Mesothelial cell of epicardium (in vitro differentiated cells): ENCODE measurements around the gene TAGAP. TPM values are rescaled to one million over a fixed set of nuclear protein-coding genes. Genes with fewer than 3 reads are reported as not detected.
"Not testable (repeated sequence)": the region's sequence is repeated elsewhere in the genome, so short reads cannot be mapped to it uniquely, and the experiment has no call there.

ENCODE experiments used
- DNase-seq, 2 experiments: peaks; one replicate each; pipeline ENCODE4 v3.0.0; 2021; ENCODE audit warnings: low spot score in 2 of 2; ENCODE audit not compliant: unreplicated experiment in 2 of 2
- H3K27ac Mint-ChIP-seq: 2 replicates; pipeline ENCODE4 v1.8.0; 2021; ENCODE audit warnings: mixed read lengths
- H3K27me3 Mint-ChIP-seq: 2 replicates; pipeline ENCODE4 v1.8.0; 2021; ENCODE audit warnings: low read depth, mixed read lengths
- H3K36me3 Mint-ChIP-seq: 2 replicates; pipeline ENCODE4 v1.8.0; 2021; ENCODE audit warnings: mixed read lengths
- H3K4me1 Mint-ChIP-seq: 2 replicates; pipeline ENCODE4 v1.8.0; 2021; ENCODE audit warnings: mixed read lengths
- H3K4me3 Mint-ChIP-seq: 2 replicates; pipeline ENCODE4 v1.8.0; 2021; ENCODE audit warnings: mild to moderate bottlenecking, moderate library complexity, mixed read lengths
- H3K9me3 Mint-ChIP-seq: 2 replicates; pipeline ENCODE4 v1.8.0; 2021; ENCODE audit warnings: mixed read lengths
- total RNA-seq: library from RNA; stranded (reverse); gene quantifications from 3 replicates; pipeline ENCODE4 v1.2.1, GENCODE V29; 2021
- TF ChIP-seq, protein P1 (sequence below): fragments of 200-600 bp; sonication (generic); IDR thresholded peaks from one replicate; pipeline ENCODE4 v1.5.0; 2021; ENCODE audit warnings: antibody characterized with exemption; ENCODE audit not compliant: unreplicated experiment

The TAGAP gene
- total RNA-seq, 1 donor from 2014 or later = 0.16 TPM

DNA sequence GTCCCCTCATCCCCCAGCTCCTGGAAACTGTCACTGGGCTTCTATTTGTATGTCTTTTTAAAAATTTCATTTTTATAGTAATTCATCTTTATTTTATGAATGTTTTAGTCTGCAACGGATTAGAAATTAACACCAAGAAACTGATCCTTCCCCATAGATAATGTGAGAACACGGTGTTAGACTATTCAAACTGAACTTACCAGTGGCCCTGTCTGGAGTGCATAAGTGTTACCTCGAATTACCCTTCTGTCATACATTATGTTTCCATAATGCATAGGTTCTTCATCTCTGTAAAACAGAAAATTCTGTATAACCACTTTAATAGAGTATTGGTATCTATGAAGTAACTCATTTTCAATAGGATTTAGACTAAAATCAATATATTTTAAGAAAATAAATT lies 51.2 kb downstream of the TAGAP start:
- H3K27me3 Mint-ChIP-seq = no peaks in the 10 kb centered on the region
- no peak for DNase-seq

DNA sequence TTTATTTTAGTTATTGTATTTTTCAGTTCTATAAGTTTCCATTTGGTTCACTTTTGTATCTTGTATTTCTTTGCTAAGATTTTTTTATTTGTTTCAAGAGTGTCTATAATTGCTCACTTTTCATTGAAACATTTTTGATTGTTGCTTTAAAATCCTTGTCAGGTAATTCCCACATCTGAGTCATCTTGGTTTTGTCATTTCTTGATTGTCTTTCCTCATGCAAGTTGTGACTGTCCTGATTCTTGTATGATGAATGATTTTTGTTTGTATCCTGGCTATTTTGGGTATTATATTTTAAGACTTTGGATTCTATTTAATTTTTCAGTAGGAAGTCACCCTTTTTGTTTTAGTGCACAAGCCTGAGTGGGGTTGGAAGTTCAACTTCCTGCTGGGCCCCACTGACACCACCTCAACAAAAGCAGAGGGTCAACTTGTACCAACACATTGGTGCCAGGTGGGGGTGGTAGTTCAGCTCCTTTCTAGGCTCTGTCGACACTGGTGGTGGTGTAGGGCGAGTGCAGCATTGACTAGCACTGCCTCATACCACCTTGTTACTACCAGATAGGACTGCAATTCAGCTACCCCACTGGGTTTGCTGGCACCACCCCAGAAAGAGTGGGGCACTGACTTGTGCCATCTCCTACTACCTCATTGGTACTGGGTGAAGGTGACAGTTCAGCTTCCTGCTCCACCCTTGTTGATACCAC lies 53.6 kb downstream of the TAGAP start:
- DNase-seq = no peak
- peaks cover 24% of the 10 kb centered on the region for H3K9me3 Mint-ChIP-seq
- H3K4me1 Mint-ChIP-seq = no peaks in the 10 kb centered on the region
- TF ChIP-seq, protein P1, sequence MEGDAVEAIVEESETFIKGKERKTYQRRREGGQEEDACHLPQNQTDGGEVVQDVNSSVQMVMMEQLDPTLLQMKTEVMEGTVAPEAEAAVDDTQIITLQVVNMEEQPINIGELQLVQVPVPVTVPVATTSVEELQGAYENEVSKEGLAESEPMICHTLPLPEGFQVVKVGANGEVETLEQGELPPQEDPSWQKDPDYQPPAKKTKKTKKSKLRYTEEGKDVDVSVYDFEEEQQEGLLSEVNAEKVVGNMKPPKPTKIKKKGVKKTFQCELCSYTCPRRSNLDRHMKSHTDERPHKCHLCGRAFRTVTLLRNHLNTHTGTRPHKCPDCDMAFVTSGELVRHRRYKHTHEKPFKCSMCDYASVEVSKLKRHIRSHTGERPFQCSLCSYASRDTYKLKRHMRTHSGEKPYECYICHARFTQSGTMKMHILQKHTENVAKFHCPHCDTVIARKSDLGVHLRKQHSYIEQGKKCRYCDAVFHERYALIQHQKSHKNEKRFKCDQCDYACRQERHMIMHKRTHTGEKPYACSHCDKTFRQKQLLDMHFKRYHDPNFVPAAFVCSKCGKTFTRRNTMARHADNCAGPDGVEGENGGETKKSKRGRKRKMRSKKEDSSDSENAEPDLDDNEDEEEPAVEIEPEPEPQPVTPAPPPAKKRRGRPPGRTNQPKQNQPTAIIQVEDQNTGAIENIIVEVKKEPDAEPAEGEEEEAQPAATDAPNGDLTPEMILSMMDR = no peak
- H3K27me3 Mint-ChIP-seq = no peaks in the 10 kb centered on the region
- H3K36me3 Mint-ChIP-seq = peaks cover 36% of the 10 kb centered on the region
- no peak overlapping the region for H3K27ac Mint-ChIP-seq
- no peak overlapping the region for H3K4me3 Mint-ChIP-seq

More for the DNA sequence above, 51.2 kb downstream of the TAGAP start:
- Mint-ChIP-seq H3K4me3 (no peak overlapping the region), H3K27ac (no peak overlapping the region), H3K9me3 (peaks cover 18% of the 10 kb centered on the region), H3K4me1 (no peaks in the 10 kb centered on the region), H3K36me3 (peaks cover 34% of the 10 kb centered on the region)
- TF ChIP-seq, protein P1 = no peak

DNA sequence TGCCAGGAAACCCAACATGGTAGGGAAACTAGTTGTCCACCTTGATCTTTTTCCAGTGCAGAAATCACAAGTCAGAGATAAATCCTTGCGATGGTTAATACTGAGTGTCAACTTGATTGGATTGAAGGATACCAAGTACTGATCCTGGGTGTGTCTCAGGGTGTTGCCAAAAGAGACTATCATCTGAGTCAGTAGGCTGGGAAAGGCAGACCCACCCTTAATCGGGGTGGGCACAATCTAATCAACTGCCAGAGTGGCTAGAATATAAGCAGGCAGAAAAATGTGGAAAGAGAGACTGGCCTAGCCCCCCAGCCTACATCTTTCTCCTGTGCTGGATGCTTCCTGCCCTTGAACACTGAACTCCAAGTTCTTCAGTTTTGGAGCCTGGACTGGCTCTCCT lies 55.1 kb downstream of the TAGAP start:
- Mint-ChIP-seq H3K9me3 (peaks cover 24% of the 10 kb centered on the region), H3K36me3 (peaks cover 39% of the 10 kb centered on the region)
- H3K27me3 Mint-ChIP-seq, H3K27ac Mint-ChIP-seq, H3K4me1 Mint-ChIP-seq, DNase-seq, H3K4me3 Mint-ChIP-seq: not testable (repeated sequence)

DNA sequence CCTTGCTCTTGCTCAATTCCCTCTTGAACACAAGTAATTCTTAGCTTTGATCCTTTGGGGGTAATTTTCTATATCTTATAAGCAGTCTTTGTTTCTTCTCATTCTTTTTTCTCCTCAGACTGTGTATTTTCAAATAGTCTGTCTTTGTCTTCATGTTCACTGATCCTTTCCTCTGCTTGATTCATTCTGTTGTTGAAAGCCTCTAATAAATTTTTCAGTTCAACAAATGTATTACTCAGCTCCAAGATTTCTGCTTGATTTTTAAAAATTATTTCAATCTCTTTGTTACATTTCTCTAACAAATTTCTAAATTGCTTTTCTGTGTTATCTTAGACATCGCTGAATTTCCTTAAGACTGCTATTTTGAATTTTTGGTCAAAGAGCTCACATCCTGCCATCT lies 56.3 kb downstream of the TAGAP start:
- H3K9me3 Mint-ChIP-seq = peaks cover 24% of the 10 kb centered on the region
- DNase-seq = no peak
- TF ChIP-seq, protein P1 = no peak

DNA sequence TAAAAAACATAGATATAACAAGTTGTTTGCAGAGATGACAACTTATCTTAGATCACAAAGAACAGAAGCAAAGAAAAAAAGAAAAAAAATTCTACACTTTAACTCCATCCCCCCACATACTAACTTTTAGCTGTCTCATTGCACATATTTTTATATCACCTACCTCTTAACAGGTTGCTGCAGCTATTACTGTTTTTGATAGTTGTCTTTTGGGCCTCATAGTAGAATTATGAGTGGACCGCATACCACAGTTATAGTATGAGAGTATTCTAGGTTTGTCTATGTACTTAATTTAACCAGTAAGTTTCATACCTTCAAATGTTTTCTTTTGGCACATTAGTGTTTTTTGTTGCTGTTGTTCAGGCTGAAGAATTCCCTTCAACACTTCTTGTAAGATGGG lies 57.1 kb downstream of the TAGAP start:
- Mint-ChIP-seq H3K27ac (no peak overlapping the region), H3K9me3 (peaks cover 24% of the 10 kb centered on the region), H3K4me3 (no peak overlapping the region), H3K4me1 (no peaks in the 10 kb centered on the region), H3K27me3 (no peaks in the 10 kb centered on the region), H3K36me3 (peaks cover 33% of the 10 kb centered on the region)
- TF ChIP-seq, protein P1 = no peak
- DNase-seq = no peak

More for the DNA sequence above, 56.3 kb downstream of the TAGAP start:
- no peaks in the 10 kb centered on the region for H3K27me3 Mint-ChIP-seq
- H3K4me3 Mint-ChIP-seq = no peak overlapping the region
- H3K4me1 Mint-ChIP-seq = no peaks in the 10 kb centered on the region
- H3K36me3 Mint-ChIP-seq = peaks cover 37% of the 10 kb centered on the region
- no peak overlapping the region for H3K27ac Mint-ChIP-seq

Other genes with a start within 250 kb of the TAGAP start
- 195 to 208 TPM (median 204 TPM) in 3 replicates for gene EZR, start 225.6 kb downstream of the TAGAP start, total RNA-seq
- gene RSPH3, start 44.8 kb downstream of the TAGAP start, total RNA-seq = 9.1 to 10.6 TPM (median 9.3 TPM) in 3 replicates
- 0.31 to 0.40 TPM (median 0.34 TPM) in 3 replicates for gene FNDC1, start 124.4 kb upstream of the TAGAP start, total RNA-seq